HepG2 (cell line): ENCODE measurements around the gene ZNF575. TPM values are rescaled to one million over a fixed set of nuclear protein-coding genes. Genes with fewer than 3 reads are reported as not detected.

ENCODE experiments used
- AGO2 ChIP-seq: fragments of 200-400 bp; formaldehyde crosslinking; optimal IDR thresholded peaks from 2 replicates; pipeline ENCODE3; 2017; ENCODE audit warnings: mild to moderate bottlenecking, low read depth, low read length, moderate library complexity
- CTCF ChIP-seq: sonication (generic); formaldehyde crosslinking; IDR thresholded peaks from 2 replicates; pipeline ENCODE4 v1.5.0; 2020; ENCODE audit warnings: mild to moderate bottlenecking, missing genetic modification reagents, moderate library complexity
- HDAC1 ChIP-seq: sonication (generic); formaldehyde crosslinking; IDR thresholded peaks from 2 replicates; pipeline ENCODE4 v1.5.1; 2020; ENCODE audit warnings: mild to moderate bottlenecking, missing genetic modification reagents
- NFIC ChIP-seq: IDR thresholded peaks from 2 replicates; pipeline ENCODE4 v1.6.1; 2012; ENCODE audit warnings: mild to moderate bottlenecking, low read length, inconsistent platforms
- POLR2G ChIP-seq: fragments of 200-400 bp; formaldehyde crosslinking; IDR thresholded peaks from 2 replicates; pipeline ENCODE4 v1.6.1; 2018; ENCODE audit warnings: mild to moderate bottlenecking, low read depth, low read length, moderate library complexity
- TAF1 ChIP-seq: sonication (generic); formaldehyde crosslinking; IDR thresholded peaks from 2 replicates; pipeline ENCODE4 v1.4.0; 2020; ENCODE audit warnings: missing genetic modification reagents
- ZBTB7A ChIP-seq: sonication (generic); formaldehyde crosslinking; IDR thresholded peaks from 2 replicates; pipeline ENCODE4 v1.8.0; 2022; ENCODE audit warnings: mild to moderate bottlenecking, missing genetic modification reagents
- ZEB1 ChIP-seq: IDR thresholded peaks from 2 replicates; pipeline ENCODE4 v1.6.1; 2012; ENCODE audit warnings: mild to moderate bottlenecking, low read depth, inconsistent platforms; ENCODE audit not compliant: insufficient replicate concordance
- ZNF281 ChIP-seq: sonication (generic); formaldehyde crosslinking; IDR thresholded peaks from 2 replicates; pipeline ENCODE4 v1.4.0; 2020; ENCODE audit warnings: missing genetic modification reagents, borderline replicate concordance
- ZNF552 ChIP-seq: sonication (generic); formaldehyde crosslinking; IDR thresholded peaks from 2 replicates; pipeline ENCODE4 v1.9.0; 2022; ENCODE audit warnings: missing genetic modification reagents, mild to moderate bottlenecking, borderline replicate concordance
- ZNF574 ChIP-seq: sonication (generic); formaldehyde crosslinking; IDR thresholded peaks from 2 replicates; pipeline ENCODE4 v1.4.0; 2020; ENCODE audit warnings: missing genetic modification reagents
- ZNF777 ChIP-seq: sonication (generic); formaldehyde crosslinking; IDR thresholded peaks from 2 replicates; pipeline ENCODE4 v1.4.0; 2020; ENCODE audit warnings: missing genetic modification reagents
- ZNF879 ChIP-seq: sonication (generic); formaldehyde crosslinking; IDR thresholded peaks from 2 replicates; pipeline ENCODE4 v1.8.1; 2023; ENCODE audit warnings: missing genetic modification reagents
- polyA plus RNA-seq, 8 experiments: library from polyadenylated mRNA; depleted of rRNA in 3 of 8; stranded (reverse) in 7 of 8; unstranded in 1 of 8; fragments of >200 nt; fragmentation: Illumina TruSeq in 4 of 8; extraction: Trizol in 4 of 8; gene quantifications; 2 replicates each; pipeline versions ENCODE4 v1.2.1 to v1.2.3, GENCODE V29; 2011 to 2016; ENCODE audit warnings: low read depth in 4 of 8, missing spikeins in 1 of 8, mixed read lengths in 1 of 8; ENCODE audit not compliant: insufficient read depth in 1 of 8
- total RNA-seq, 5 experiments: library from RNA; depleted of rRNA; stranded (reverse); fragments of >200 nt; fragmentation: Illumina TruSeq; extraction: Trizol; gene quantifications; 2 replicates each; pipeline ENCODE4 v1.2.3, GENCODE V29; 2016; ENCODE audit warnings: low read depth in 1 of 5
- TF ChIP-seq, protein P1 (sequence below): sonication (generic); formaldehyde crosslinking; IDR thresholded peaks from 2 replicates; pipeline ENCODE4 v1.8.0; 2022; ENCODE audit warnings: low read depth, missing genetic modification reagents
- TF ChIP-seq, protein P2 (sequence below): sonication (generic); formaldehyde crosslinking; IDR thresholded peaks from 2 replicates; pipeline ENCODE4 v1.4.0; 2020; ENCODE audit warnings: missing genetic modification reagents
- TF ChIP-seq, protein P3 (sequence below): sonication (generic); formaldehyde crosslinking; IDR thresholded peaks from 2 replicates; pipeline ENCODE4 v1.5.1; 2020; ENCODE audit warnings: missing genetic modification reagents, mild to moderate bottlenecking, borderline replicate concordance

The ZNF575 gene
- total and polyA plus RNA-seq, 2 of the 13 experiments (the other 11 are each of a cell fraction or from before 2014, with no cell fraction given) = 0.17 to 0.27 TPM

GRCh38 chr19:43532962-43533545, at the start of gene ZNF575 (continued):
- TF ChIP-seq ZNF574 = 0 out of 2 replicates have a peak, but pooled peaks have one; percentile 21
- peak; percentile 54 for TF ChIP-seq AGO2
- no peak for TF ChIP-seq ZNF879 (CRISPR knock-in tag)
- TF ChIP-seq POLR2G = peak; percentile 38; the same call in 1 of the 2 replicates
- no peak for TF ChIP-seq ZBTB7A (CRISPR knock-in tag)
- no peak for TF ChIP-seq NFIC
- TF ChIP-seq ZNF281 (CRISPR knock-in tag) = peak; percentile 44; the same call in 1 of the 2 replicates
- no peak for TF ChIP-seq ZEB1
- peak; percentile 48; the same call in 1 of the 2 replicates for TF ChIP-seq ZNF777 (CRISPR knock-in tag)
- TF ChIP-seq, protein P1, sequence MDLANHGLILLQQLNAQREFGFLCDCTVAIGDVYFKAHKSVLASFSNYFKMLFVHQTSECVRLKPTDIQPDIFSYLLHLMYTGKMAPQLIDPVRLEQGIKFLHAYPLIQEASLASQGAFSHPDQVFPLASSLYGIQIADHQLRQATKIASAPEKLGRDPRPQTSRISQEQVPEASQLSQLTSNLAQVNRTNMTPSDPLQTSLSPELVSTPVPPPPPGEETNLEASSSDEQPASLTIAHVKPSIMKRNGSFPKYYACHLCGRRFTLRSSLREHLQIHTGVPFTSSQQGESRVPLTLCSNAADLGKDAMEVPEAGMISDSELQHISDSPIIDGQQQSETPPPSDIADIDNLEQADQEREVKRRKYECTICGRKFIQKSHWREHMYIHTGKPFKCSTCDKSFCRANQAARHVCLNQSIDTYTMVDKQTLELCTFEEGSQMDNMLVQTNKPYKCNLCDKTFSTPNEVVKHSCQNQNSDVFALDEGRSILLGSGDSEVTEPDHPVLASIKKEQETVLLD (CRISPR knock-in tag) = peak; percentile 25; the same call in 1 of the 2 replicates
- 0 out of 2 replicates have a peak, but pooled peaks have one; percentile 2 for TF ChIP-seq CTCF (CRISPR knock-in tag)
- TF ChIP-seq, protein P2, sequence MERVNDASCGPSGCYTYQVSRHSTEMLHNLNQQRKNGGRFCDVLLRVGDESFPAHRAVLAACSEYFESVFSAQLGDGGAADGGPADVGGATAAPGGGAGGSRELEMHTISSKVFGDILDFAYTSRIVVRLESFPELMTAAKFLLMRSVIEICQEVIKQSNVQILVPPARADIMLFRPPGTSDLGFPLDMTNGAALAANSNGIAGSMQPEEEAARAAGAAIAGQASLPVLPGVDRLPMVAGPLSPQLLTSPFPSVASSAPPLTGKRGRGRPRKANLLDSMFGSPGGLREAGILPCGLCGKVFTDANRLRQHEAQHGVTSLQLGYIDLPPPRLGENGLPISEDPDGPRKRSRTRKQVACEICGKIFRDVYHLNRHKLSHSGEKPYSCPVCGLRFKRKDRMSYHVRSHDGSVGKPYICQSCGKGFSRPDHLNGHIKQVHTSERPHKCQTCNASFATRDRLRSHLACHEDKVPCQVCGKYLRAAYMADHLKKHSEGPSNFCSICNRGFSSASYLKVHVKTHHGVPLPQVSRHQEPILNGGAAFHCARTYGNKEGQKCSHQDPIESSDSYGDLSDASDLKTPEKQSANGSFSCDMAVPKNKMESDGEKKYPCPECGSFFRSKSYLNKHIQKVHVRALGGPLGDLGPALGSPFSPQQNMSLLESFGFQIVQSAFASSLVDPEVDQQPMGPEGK (CRISPR knock-in tag) = 0 out of 2 replicates have a peak, but pooled peaks have one; percentile 27
- TF ChIP-seq, protein P3, sequence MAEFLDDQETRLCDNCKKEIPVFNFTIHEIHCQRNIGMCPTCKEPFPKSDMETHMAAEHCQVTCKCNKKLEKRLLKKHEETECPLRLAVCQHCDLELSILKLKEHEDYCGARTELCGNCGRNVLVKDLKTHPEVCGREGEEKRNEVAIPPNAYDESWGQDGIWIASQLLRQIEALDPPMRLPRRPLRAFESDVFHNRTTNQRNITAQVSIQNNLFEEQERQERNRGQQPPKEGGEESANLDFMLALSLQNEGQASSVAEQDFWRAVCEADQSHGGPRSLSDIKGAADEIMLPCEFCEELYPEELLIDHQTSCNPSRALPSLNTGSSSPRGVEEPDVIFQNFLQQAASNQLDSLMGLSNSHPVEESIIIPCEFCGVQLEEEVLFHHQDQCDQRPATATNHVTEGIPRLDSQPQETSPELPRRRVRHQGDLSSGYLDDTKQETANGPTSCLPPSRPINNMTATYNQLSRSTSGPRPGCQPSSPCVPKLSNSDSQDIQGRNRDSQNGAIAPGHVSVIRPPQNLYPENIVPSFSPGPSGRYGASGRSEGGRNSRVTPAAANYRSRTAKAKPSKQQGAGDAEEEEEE (CRISPR knock-in tag) = no peak
- no peak for TF ChIP-seq TAF1 (CRISPR knock-in tag)
- no peak for TF ChIP-seq ZNF552 (CRISPR knock-in tag)
- no peak for TF ChIP-seq HDAC1 (CRISPR knock-in tag)
